HG03175 (cell line): ENCODE data around the gene AKAP7.

ENCODE experiments used
- ATAC-seq: cut with Tn5 transposase; IDR thresholded peaks from one replicate; pipeline ENCODE4 v1.9.1; 2021; ENCODE audit warnings: mild to moderate bottlenecking, moderate library complexity; ENCODE audit not compliant: unreplicated experiment

Gene AKAP7

DNA sequence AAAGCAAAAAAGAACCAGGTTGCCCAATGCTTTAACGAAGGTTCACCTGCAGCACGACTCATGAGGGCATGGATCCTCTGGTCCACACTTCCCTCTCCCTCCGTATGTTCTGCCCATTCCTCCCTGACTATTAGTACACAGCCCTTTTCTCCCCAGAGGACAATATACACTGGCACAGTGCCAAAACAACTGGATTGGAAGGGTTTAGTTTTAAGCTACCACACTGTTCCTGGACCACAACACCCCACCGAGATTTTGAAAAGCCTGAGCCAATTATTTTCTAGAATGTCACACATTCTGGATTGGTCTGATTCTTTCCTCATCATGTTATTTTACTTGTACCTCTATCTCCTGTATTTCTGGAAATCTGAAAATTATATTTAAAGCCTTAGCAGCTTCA, 2.9 kb upstream of the AKAP7 start:
- no peak for ATAC-seq

DNA sequence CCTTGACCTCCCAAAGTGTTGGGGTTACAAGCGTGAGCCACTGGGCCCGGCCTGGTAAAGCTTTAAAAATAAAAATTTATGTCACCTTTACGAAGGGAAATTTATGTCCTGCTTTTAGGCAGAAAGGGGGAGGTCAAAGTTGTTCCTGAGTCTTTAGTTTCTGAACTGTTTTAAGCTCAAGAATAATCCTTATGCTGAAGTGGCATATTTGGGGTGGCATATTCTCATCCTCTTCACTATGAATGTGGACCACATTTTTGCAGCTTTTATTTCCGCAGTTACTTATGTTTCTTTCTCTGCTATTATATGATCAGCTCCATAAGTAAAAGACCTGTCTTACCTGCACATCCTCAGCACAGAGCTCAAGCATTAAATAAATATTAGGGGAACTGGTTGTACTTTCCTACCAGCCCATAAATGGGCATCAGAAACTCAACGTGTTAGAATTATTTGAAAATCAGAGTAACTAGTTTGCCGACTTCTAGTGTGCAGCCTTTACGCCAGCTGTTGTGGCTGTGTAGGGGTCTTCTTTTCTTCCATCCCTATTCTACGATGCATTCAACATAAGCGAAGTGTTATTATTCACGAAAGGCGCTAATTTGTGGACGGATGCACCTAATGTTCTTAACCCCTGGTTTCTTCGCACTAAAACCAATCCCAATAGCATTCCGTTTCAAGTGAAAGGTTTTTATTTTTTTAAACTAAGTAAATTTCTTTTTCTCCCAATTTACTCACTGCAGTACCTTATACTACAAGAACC, 867 bp upstream of the AKAP7 start:
- no peak for ATAC-seq

DNA sequence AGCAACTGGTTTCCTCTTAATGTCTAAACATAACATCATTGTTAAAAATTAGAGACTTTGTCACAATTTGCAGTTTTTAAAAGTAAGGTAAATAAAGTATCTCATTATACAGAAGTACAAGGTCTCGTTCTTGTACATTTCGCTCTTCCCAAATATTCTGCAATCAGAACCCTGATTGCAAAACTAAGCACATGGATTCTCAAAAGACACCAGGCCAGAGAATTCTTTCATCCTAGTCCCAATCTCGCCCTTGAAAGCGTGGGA, 355 bp upstream of the AKAP7 start:
- ATAC-seq: no peak

DNA sequence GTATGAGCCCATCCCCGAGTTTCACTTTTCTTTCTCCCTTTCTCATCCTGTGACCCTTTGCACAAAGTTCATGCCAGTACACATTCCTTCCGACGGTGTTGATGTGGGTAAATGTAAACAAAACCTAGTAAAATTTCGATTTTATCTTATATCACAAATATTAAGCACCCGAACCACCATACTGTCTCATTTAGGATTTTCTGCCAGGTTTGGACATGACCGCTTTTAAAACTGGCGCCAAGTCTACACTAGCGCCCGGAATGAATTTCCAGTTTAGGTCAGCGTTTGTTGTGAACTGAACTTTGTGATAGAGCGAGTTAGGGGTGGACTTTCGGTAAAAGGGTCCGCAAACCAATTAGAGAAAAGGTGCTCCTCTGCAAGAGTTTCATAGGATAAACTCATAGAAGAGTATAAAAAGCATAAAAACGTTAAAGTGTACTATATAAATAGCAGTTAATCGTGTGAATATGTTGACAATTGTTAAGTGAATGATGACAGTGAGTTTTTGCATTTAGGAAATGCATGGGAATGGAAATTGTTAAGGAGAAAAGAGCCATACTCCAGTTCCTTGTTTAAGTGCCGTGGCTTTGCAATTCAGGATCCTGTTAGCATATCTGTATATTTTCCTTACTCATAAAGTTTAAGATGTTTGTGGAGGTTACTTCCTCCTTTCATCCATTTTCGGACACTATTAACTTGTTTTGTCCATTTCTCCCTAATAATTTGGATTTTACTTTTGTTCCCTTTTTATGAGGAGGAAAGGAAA, 937 bp downstream of the AKAP7 start:
- peak; percentile 11 for ATAC-seq

DNA sequence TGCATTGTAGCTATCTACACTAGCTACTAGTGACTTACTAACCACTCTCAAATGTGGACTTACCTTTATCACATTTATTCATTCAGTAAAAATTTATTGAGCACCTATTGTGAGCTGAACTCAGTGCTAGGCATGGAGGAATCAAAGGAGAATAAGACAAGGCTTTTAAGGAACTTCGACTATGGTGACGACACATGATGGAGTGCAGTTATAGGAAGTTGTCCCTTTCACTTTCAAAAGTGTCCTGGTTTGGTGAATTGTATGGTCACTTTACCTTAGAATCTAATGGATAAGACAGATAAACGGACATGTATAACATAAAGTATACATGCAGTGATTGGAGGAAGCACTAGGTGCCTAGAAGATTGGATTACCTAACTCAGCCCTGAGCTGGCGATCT, 4.3 kb downstream of the AKAP7 start:
- no peak for ATAC-seq

DNA sequence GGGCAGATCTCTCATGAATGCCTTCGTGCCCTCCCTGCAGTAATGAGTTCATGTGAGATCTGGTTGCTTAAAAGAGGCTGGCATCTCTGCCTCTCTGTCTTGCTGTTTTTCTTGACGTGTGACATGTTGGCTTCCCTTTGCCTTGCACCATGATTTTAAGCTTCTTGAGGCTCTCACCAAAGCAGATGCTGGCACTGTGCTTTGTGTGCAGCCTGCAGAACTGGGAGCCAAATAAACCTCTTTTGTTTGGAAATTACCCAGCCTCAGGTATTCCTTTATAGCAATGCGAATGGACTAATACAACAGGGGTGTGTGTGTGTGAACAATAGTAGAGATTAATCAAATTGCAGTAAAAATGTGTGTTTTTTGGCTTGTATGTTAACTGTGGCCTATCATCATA, 8.1 kb downstream of the AKAP7 start:
- no peak for ATAC-seq

DNA sequence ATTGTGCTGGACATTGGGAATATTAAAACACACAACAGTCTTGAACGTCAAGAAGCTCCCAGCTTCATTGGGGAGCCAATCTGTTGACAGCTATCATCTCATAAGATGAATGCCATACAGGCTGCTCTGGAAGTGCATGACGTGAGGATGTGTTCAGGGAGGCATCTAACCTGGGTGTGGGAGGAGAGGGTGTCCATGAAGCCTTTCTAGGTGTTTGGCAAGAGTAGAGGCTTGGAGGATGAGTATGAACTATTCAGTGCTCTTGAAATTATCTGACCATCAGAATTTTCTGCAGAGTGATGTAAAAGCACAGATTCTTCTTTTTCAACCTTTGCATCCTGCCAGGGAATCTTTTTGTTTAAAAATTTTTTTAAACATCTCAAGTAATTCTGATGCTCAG, 11.6 kb downstream of the AKAP7 start:
- no peak for ATAC-seq

DNA sequence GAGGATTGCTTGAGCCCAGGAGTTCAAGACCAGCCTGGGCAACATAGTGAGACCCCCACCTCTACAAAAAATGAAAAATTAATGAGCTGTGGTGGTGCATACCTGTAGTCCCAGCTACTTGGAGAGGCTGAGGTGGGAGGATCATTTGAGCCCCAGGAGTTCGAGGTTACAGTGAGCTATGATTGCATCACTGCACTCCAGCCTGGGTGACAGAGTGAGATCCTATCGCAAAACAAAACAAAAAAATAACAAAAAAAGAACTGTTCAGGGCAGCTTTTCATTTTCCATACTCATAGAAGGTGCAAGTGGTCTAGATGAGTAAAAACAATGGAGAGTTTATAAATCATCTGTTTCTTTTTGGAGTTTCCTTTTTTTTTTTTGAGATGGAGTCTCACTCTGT, 21.1 kb downstream of the AKAP7 start:
- no peak for ATAC-seq

DNA sequence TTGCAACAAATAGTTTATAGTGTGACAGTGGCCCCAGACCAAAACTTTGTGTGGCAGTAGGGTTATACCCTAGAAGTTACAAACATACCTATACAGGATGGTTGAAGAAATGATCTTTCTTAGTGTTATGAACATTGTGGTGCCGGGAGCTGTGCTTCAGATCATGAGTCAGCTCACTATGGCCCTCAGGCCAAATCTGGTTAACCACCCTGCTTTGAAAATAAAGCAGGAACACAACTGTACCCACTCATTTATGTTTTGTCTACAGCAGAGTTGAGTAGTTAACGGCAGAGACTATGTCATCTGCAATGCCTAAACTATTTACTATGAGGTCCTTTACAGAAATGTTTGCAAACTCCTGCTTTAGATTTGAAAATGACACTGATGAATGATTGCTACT, 24.3 kb downstream of the AKAP7 start:
- ATAC-seq: no peak

DNA sequence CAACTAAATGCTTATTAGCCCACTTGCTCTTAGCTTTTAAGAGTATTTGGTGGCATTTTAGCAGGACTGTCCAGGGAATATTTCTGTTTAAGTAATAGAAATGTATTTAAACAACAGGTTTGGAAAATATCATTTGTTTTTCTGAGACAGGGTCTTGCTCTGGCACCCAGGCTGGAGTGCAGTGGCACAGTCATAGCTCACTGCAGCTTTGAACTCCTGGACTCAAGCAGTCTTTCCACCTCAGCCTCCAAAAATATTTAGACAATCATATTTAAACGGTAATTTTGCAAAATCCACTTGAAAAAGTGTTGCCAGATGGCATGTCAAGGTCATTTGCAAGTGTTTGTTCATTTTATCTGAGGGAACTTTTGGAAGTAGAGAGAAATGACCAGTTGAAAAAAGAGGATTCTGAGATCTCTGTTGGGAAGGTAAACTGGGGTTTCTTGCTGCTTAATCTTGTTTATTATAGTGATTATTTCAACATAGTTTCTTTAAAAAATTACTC, 25.0 kb downstream of the AKAP7 start:
- no peak for ATAC-seq

DNA sequence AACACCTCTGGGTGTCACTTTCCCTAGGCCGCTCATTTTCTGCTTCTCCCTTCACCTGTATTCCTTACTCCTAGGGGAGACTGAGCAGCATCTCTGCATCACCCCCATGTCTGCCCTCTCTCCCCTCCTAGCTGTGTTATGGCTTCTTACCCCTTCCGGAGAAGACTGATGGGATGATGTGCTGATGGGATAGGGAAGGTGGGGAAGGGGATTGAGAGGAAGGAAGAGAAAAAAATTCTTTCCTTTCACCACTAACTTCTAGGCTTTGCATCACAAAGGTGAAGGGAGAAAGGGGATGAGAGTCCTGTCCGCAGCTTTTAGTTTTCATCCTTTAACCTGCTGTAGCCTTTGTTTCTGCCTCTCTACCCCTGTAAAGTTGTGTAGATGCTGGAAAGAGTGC, 26.7 kb downstream of the AKAP7 start:
- ATAC-seq: no peak

DNA sequence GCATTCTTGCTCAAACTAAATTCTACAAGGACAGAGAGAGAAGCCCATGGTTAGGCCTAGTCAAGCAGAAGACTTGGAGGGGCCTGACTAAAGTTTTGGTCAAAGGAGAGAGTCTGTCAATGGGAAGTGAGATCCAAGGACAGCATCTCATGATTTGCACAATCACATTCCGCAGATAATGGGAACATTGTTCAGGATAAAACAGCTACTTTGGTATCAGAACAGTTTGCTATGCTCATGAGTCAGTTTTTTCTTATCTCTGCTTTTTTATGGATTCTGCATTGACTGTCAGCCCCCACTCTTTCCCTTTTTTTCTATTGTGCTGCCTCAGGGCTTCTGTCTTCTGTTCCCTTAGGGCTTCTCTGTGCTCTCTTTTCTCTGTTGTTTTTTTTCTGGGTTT, 28.6 kb downstream of the AKAP7 start:
- no peak for ATAC-seq

DNA sequence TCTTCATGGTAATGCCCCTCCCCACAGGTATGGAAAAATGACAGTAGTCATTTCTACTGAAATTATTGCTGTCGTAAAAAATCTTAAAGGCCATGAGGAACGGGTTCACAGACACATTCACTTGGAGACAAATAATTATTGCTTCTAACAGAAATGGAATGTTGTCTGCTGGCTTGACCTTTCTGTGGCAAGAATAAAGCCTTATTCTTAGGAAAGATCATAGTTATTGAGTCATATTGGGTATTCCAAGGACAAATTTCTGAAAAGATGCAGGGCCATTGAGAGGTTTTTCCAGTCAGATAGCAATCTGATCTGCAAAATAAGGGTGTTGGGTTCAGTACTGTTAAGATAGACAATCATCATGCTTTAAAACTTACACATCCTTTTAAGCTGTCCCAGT, 29.2 kb downstream of the AKAP7 start:
- ATAC-seq: no peak

DNA sequence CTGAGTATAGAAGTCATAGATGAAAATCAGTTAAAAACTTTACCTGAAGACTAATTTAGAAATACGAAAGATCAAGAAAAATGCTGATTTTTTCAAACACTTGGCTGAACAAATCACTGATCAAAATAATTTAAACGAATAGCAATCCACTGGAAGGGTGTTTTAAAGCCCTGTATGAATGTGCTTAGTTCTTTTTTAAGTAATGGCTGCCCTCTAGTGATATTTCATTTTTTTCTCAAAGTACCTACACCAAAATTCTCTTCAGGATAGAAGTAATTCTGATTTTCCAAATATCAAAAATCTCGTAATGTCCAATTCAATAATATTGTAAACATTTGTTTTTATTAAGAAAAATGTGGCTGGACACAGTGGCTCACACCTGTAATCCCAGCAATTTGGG, 32.5 kb downstream of the AKAP7 start:
- no peak for ATAC-seq

DNA sequence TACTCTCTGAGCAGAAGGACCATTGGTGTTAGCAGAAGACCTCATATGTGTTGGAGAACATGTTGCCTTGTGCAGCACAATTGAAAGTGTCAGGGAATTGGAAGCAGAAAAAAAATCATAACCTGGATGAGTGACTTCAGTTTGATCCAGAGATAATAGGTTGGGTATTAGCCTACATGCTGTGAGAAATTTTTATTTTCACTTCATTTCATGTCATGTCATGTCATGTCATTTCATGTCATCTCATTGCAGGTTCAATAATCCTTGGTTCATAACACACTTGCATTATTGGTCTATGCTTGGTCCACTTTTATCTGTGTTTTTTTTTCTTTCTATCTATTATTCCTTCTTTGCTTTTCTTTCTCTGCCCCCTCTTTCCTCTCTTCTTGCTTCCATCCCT, 34.3 kb downstream of the AKAP7 start:
- ATAC-seq: no peak

DNA sequence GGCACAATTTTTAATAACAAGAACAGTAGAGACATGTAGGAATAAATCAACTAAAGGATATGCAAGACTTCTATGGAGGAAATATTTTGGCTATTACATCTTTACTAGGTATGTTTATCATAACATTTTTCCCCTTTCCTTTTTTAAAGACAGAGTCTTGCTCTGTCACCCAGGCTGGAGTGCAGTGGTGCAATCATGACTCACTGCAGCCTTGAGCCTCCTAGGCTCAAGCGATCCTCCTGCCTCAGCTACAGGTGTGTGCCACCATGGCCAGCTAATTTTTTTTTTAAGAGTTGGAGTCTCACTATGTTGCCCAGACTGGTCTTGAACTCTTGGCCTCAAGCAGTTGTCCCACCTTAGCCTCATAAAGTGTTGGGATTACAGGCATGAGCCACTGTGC, 37.0 kb downstream of the AKAP7 start:
- ATAC-seq: no peak

DNA sequence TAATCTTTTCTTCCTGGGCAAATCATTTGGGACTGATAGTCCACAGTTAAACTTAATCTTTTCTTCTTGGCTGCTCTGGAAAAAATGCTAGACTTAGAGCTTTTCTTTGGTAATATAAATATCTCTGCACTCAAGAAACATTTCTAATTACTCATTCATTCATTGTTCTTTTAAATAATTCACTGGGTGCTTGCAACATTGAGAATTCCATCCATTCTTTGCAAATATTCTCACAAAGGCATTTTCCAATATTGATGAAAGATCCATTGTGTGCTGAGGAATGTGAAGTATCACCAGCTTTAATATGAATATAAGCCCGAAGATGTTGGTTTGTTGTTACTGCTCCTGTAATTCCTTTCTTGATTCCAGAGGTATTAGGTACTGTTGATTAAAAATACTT, 38.4 kb downstream of the AKAP7 start:
- ATAC-seq: no peak

DNA sequence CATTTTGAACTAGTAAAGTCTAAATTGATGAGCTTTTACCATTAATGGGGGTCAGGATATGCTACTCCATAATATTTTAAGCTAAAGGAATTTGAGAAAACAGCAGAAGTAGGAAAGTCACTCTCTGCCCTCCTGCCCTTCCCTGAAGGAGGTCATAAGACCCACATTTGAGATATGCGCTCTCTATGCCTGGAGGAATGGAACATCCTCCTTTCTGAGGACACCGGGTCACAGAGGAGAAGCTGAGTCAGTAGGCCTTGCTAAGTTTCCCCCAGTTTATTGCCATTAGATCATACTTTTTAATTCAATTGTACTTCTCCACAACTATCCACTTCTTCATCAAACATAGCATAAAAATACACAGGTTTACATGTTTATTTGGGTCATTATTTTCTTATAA, 40.3 kb downstream of the AKAP7 start:
- ATAC-seq: no peak

DNA sequence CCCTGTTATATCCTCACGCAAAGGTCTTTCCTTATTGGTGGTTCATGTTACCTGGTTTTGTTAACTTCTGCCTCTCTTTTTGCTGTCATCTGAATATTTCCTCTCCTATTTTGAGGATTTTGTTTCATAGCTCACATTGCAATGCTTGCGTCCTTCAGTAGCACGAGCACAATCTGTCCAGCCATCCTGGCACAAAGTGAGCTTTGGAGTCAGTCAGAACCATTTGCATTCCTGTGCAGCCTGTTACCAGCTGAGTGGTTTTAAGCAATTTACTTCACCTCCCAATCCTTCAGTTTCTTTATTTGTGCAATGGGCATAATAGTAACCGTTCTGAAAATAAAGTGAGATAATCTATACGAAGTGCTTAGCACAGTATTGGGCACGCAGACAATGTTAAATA, 42.7 kb downstream of the AKAP7 start:
- no peak for ATAC-seq

DNA sequence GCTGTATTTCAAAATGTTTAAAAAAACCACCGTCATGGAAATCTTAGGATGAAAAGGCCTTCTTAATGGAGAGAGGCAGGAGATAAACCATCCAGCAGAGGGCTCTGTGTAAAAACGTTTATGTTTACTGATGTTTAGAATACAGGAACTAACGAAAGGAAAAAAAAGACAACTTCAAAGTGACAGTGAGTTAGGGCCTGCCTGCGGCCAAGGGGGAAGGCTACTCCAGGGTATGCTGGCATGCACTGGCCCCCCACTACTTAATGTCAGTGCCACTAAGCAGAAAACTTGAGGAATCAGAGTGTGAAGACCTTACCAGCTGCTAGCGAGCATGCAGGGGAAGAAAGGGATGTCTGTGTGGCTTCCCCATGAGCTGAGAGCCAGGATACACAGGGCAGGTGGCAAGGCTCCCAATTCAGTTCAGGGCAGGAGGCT, 47.7 kb downstream of the AKAP7 start:
- ATAC-seq: peak; percentile 65

DNA sequence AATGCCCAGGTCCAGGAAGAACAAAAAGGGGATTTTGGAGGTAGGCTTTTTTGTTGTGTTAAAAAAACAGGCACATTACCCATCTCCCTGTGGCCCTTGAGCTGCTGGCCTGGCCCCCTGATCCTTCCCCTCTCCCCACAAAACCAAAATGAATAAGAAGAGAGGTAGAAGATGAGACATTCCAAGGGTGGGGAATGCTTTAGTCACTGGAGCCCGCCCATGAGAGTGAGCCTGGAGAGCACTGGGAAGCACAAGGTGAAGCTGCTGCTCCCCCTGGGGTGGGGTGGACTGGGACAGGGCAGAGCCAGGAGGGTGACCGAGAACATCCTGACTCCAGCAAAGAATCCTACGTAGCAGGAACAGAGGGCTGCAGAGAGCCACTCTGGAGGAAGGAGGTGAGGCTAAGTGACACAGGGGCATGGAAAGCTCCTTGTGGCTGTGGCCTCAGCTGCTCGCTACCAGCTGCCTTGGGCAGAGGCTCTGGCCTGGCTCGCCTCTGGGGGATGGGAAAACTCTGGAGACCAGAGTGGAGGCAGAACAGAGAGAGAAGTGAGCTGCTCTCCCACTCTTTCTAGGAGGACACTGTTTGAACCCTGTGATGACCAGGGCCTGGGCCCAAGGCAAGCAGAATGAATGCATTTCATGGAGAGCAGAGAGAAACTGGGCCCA, 48.3 kb downstream of the AKAP7 start:
- ATAC-seq: no peak

DNA sequence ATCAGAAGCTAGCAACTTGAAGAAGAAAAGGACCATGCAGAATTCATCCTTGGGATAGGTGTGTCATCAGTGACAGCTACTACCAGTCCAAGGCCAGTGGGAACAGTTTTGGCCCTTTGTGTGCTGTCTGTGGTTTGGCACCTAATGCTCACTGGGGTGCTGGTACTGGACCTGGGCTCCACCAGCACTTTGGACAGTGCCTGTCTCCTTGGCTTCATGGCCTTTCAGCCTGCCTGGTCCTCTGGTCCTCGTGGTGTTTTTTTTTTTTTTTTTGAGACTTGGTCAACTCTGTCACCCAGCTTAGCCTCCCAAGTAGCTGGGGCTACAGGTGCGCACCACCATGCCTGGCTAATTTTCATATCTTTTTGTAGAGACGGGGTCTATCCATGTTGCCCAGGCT, 56.3 kb downstream of the AKAP7 start:
- ATAC-seq: no peak
